HG03439 (cell line): ENCODE data around the gene TOR1AIP1.
A peak's percentile ranks its signal among the peaks of the same experiment; 100 is the strongest.
"Not testable (repeated sequence)": the region's sequence is repeated elsewhere in the genome, so short reads cannot be mapped to it uniquely, and the experiment has no call there.

Experiments used
- ATAC-seq: cut with Tn5 transposase; IDR thresholded peaks from one replicate; pipeline ENCODE4 v1.9.1; 2021; ENCODE audit warnings: mild to moderate bottlenecking, moderate library complexity; ENCODE audit not compliant: unreplicated experiment

Gene TOR1AIP1

DNA sequence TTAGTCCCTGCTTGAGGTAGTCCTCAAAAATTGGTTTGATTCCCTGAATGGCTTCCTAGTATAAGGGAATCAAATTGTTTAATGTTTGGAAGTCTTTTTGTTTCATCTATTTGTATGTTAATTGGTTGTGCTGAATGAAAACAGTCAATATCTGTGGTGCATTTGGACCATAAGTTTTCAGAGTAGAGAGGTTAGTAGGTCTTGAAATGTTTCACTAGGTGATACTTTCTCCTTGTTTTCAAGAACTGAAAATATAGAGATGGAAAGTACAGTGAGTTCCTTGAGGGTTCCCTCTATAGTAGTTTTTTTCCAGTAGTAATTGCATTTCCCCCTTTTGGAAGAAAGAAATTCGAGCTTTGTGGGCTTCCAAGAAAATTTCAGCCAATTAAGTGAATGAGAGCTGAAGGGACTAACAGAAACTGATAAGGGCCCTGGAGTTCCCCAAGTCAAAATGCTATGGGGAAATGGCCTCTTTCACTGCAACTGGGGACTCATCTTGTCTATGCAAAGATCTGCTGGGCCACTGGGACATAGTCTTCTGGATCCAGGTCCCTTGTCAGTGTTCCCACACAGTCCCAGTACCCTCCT lies 53.9 kb downstream of the TOR1AIP1 start:
- no peak for ATAC-seq

GRCh38 chr1:179937668-179938254 lies 55.7 kb downstream of the TOR1AIP1 start:
- ATAC-seq = no peak

DNA sequence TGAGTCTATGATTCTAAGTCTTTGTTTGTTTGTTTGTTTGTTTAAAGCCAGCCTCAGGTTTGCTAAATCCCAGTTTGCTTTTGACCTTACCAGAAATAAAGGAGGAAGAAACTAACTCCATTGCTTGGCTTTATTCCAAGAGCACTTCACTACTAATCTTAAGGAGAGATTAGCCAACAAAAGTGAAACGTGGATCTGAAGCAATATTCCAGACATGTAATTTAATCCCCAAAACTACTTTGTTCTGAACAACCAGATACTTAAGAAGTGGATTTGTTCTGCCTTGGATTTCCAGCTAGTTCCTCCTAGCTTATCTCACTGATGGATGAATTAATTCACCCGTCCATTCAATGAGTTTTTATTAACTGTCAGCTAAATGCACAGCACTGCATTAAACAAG lies 56.7 kb downstream of the TOR1AIP1 start:
- ATAC-seq = no peak

GRCh38 chr1:179939941-179940340 lies 57.9 kb downstream of the TOR1AIP1 start:
- ATAC-seq = no peak

GRCh38 chr1:179941454-179941853 lies 59.4 kb downstream of the TOR1AIP1 start:
- ATAC-seq = no peak

DNA sequence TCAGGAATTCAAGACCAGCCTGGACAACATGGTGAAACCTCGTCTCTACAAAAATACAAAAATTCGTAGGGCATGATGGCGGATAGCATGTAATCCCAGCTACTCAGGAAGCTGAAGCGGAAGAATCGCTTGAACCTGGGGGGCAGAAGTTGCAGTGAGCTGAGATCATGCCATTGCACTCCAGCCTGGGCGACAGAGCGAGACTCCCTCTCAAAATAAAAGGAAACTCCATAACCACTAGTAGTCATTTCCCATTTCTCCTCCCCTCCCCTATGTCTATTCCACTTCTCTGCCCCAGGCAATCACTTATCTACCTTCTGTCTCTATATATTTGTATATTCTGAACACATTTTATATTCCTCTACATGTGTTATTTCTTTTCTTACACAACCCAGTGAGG lies 68.6 kb downstream of the TOR1AIP1 start:
- ATAC-seq = no peak

- no peak for ATAC-seq
These were observed 69.5 kb downstream of the TOR1AIP1 start for GRCh38 chr1:179951383-179952144.

DNA sequence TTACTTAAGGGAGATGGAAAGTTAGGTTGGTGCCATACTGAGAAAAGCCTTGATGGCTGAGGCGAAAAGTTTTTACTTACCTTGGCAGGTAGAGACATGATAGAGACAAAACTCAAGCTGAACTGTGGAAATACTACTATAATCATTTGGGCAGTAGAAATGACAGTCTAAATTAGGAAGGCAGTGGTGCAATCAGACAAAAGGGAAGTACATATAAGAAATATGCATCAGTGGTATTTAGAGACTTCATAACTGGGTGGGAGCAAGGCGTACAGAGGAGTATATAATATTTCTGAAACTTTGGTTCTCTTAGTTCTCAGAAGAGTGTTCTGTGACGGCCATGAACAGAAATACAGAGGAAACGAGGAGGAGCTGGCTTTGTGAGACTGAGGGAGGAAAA lies 70.1 kb downstream of the TOR1AIP1 start:
- ATAC-seq = no peak

DNA sequence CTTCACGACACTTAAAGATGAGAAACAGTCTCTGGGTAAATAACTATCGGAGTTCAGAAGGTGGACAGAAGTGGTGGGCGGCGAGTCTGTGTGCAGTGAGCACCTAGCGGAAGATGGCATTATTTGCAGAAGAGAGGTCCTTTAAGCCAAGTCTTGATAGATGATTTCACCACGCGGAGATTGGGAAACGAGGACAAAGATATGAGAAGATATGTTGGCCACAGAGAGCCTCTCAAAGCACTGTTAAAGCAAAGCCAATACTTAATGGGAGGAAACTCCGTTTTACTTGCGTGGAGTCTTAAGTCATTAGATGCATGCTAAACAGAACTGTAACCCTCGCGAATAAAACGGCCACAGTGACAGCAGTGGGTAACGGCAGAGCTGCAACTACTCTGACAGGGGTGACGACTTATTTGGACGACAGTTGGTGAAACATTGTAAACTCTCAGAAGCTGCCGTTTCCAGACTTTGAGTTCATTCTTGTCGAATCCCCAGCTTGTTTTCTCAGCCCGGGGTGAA lies 71.9 kb downstream of the TOR1AIP1 start:
- peak; percentile 36 for ATAC-seq

DNA sequence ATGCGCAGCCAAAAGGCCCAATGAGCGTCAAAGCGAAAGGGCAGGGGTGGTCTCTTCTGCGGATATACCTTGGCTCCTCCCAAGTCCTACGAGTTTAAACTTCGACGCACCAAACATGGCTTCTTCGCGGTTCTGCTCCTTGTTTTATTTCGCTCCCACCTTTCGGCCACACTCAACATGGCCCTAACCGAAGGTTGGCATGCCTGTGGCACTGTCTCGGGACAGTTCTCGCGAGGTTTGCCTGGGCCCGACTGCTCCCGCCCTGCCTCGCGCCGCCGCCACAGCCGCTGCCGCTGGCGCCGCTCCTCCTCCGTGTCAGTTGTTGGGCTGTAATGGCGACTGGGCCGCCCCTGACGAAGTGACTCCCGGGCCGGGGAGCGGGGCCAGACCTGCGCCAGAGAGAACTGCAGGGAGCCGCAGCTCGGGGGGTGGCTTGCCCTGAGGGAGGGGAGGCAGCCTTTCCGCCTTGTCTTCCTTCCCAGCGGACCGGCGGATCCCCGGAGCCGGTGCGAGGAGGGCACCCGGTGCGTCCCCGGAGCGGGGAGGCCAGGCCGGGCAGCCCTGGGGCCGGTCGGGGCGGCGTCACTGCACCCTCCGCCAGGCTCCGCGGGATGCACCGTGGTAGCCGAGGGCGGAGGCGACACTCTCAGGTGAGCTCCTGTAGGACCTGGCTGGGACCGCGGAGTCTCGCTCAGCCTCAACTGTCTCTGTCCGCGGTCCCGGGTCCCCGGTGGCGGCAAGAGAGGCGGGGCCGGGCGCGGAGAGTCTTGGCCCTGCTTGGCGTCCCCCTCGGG lies 72.6 kb downstream of the TOR1AIP1 start, which contains the start of gene CEP350:
CEP350 (plus strand) TSS at position 318 of the 794 bp plus-strand sequence. CDS start 31,372 bp downstream, outside the sequence.
- ATAC-seq = peak; percentile 93

DNA sequence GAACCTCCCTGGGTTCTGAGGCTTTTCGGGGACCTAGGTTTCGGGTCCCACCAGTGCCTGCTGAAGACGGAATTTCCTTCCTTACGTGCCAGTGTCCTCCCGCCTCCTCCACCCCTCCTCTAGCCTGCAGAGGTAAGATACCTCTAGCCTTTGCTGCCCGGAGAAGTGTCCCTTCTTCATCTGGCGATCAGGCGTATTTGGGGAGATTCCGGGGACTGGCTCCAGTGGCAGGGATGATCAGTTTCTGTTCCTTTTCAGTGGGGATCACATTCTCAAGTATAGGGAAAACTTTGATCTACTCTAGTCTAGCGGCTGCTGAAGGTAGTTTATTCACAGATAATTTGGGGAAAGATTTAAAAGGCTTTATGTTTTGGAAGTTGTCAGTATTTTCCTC lies 73.2 kb downstream of the TOR1AIP1 start:
- ATAC-seq = peak; percentile 3

- no peak for ATAC-seq
These were observed 73.6 kb downstream of the TOR1AIP1 start for GRCh38 chr1:179955731-179956130.

DNA sequence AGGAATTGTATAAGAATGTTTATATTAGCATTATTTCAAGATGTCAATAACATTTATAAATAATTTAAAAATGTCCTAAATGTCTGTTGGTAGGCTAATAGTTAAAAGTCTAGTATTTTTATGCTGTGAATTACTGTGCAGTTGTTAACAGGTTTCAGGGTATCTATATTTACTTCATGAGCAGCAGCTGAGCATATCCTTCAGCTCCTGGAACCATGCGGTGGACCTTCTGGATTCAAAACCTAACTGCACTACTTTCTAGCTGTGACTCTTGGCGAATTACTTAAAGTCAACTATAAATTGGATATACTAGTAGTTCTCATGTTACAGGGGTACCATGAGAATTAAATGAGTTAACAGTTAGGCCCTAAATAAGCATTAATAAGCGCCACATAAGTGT lies 76.3 kb downstream of the TOR1AIP1 start:
- no peak for ATAC-seq

- not testable (repeated sequence) for ATAC-seq
These were observed 80.1 kb downstream of the TOR1AIP1 start for GRCh38 chr1:179962168-179962567.

- no peak for ATAC-seq
These were observed 84.5 kb downstream of the TOR1AIP1 start for GRCh38 chr1:179966551-179966950.

DNA sequence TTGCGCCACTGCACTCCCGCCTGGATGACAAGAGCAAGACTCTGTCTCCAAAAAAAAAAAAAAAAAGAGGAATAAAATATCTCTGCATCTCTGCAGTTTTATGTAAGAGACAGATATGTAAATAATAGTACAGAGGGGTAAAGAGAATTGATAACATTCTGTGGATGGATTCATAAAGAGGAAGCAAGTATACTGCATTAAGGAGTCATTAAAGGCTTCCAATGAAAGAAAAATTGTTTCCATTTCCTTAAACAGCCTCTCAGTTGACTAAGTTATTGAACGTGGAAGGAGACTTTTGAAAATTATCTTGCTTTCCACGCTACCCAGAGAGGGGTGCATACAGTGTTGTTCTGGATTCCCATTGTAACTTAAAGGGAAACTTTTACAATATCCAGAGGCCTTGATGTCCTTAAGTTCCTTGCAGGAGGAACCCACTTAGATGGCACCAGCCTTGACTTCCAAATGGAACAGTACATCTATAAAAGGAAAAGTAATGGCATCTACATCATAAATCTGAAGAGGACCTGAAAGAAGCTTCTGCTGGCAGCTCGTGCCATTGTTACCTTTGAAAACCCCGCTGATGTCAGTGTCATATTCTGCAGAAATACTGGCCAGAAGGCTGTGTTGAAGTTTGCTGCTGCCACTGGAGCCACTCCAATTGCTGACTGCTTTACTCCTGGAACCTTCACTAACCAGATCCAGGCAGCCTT lies 86.4 kb downstream of the TOR1AIP1 start:
- no peak for ATAC-seq

DNA sequence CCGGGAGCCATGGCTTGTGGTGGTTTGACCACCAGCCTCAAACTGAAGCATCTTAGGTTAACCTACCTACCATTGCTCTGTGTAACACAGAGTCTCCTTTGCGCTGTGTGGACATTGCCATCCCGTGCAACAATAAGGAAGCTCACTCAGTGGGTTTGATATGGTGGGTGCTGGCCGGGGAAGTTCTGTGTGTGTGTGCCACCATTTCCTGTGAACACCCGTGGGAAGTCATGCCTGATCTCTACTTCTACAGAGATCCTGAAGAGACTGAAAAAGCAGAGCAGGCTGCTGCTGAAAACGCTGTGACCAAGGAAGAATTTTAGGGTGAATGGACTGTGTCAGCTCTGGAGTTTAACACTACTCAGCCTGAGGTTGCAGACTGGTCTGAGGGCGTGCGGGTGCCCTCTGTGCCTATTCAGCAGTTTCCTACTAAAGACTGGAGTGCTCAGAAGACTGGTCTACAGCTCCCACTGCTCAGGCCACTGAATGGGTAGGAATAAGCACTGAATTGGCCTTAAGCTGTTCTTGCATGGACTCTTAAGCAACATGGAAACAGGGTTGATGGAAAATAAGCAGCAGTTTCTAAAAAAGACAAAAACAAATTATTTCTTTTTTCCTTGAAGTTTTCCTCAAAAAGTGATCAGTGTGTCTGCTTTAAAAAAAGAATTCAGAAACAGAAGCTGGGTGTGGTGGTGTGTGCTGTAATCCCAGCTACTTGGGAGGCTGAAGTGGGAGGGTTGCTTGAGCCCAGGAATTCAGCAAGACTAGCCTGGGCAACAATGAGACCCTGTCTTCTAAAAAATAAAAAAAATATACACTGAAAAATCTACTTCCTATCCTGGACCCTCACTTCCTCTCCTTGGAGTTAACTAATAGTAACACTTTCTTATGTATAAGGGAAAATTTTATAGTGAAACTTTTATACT lies 87.2 kb downstream of the TOR1AIP1 start:
- no peak for ATAC-seq
